ENCODE measurements around the gene LHX5. TPM values are rescaled to one million over a fixed set of nuclear protein-coding genes. Genes with fewer than 3 reads are reported as not detected.

The LHX5 gene
- total RNA-seq, 1 experiment from 2014 or later, result 1.9 TPM

- H2BK5ac ChIP-seq (ENCODE audit: insufficient read length, low read length), result no peak overlapping the region
- H3T11ph ChIP-seq (ENCODE audit: low read length), result no peak overlapping the region
- peaks cover 12% of the 10 kb centered on the region for H3K23me2 ChIP-seq (ENCODE audit: insufficient read length, low read depth, low read length, poor library complexity, severe bottlenecking)
- no peaks in the 10 kb centered on the region for H3K79me1 ChIP-seq (ENCODE audit: insufficient read depth, low read depth, low read length, poor library complexity, severe bottlenecking)
- no peak overlapping the region for H3K18ac ChIP-seq (ENCODE audit: insufficient read length, low read depth, low read length)
- no peak overlapping the region for H4K8ac ChIP-seq (replicated peaks; ENCODE audit: insufficient read length, low read depth, low read length)
- no peak overlapping the region for H2AFZ ChIP-seq (ENCODE audit: low read length)
- H3K36me3 Mint-ChIP-seq (ENCODE audit: insufficient read depth in 1 of 3, low read depth in 3 of 3), result peaks cover 0 to 22% (median 2%) of the 10 kb centered on the region in 3 experiments; a peak in 5 of 7 replicates
- no peak overlapping the region for H2BK15ac ChIP-seq (ENCODE audit: low read depth, low read length)
- peak overlapping the region; percentile 52 to 71 for H3K4me3 Mint-ChIP-seq
- H3K23ac ChIP-seq (ENCODE audit: insufficient read length, low read depth, low read length), result no peak overlapping the region
- no peaks in the 10 kb centered on the region for H3K79me2 ChIP-seq (ENCODE audit: insufficient read depth, low read length)
- DNase-seq, result peak; percentile 60
- no peak overlapping the region for H3K14ac ChIP-seq (ENCODE audit: insufficient read depth, low read length)
- H3K27me3 ChIP-seq (ENCODE audit: insufficient read depth, low read length), result peaks cover 56% of the 10 kb centered on the region
- peaks cover 0 to 2% of the 10 kb centered on the region in 2 experiments; a peak in 2 of 5 replicates for H3K9me3 Mint-ChIP-seq
- peaks cover 99% of the 10 kb centered on the region for H3K27me3 Mint-ChIP-seq (ENCODE audit: low read depth)
- H3K4me2 ChIP-seq (ENCODE audit: insufficient read depth, insufficient read length, low read length), result peak overlapping the region; percentile 40
- WGBS (ENCODE audit: extremely low coverage, insufficient read length, low lambda C conversion rate), result no CpG with 5 or more reads among the region's 91 CpGs
- no peak overlapping the region for H2BK120ac ChIP-seq (ENCODE audit: low read depth, low read length, poor library complexity, severe bottlenecking)
- no peak overlapping the region for H2AK5ac ChIP-seq (ENCODE audit: insufficient read length, low read length)
- no peak overlapping the region for H3K27ac ChIP-seq (ENCODE audit: insufficient read length, low read depth, low read length)
- no peak overlapping the region for H4K91ac ChIP-seq (ENCODE audit: insufficient read length, low read depth, low read length)
- no peaks in the 10 kb centered on the region for H4K20me1 ChIP-seq (ENCODE audit: control insufficient read depth, insufficient read depth, insufficient read length)
- H3K27ac Mint-ChIP-seq, result peak overlapping the region in 1 of 3 experiments; percentile 2; a peak in 1 of 7 replicates
- H3K56ac ChIP-seq (ENCODE audit: insufficient read length, low read depth, low read length), result no peak overlapping the region
- no peak overlapping the region for H2BK20ac ChIP-seq (ENCODE audit: low read depth, low read length, poor library complexity, severe bottlenecking)
- peaks cover 38% of the 10 kb centered on the region in 2 experiments for H3K4me1 Mint-ChIP-seq
- H3K4ac ChIP-seq (ENCODE audit: low read depth, low read length), result no peak overlapping the region
- TF ChIP-seq CTCF (conservative IDR thresholded peaks at IDR 0.05), result no peak
- no peak overlapping the region for H3K9ac ChIP-seq (ENCODE audit: extremely low read depth, insufficient read length, low read length)
- H2BK12ac ChIP-seq (ENCODE audit: insufficient read length, low read depth, low read length), result no peak overlapping the region
- no peaks in the 10 kb centered on the region; the same call in 1 of the 2 replicates for H3K4me1 ChIP-seq (ENCODE audit: insufficient read depth, low read length)
- H3K9me3 ChIP-seq (ENCODE audit: control insufficient read depth, low read depth, low read length), result no peaks in the 10 kb centered on the region
- no peak overlapping the region for H4K5ac ChIP-seq (ENCODE audit: insufficient read length, low read depth, low read length)
These were observed 8.5 kb downstream of the LHX5 start for GRCh38 chr12:113462998-113463745.
